ENCODE measurements around the gene APLP2.

Gene APLP2

DNA sequence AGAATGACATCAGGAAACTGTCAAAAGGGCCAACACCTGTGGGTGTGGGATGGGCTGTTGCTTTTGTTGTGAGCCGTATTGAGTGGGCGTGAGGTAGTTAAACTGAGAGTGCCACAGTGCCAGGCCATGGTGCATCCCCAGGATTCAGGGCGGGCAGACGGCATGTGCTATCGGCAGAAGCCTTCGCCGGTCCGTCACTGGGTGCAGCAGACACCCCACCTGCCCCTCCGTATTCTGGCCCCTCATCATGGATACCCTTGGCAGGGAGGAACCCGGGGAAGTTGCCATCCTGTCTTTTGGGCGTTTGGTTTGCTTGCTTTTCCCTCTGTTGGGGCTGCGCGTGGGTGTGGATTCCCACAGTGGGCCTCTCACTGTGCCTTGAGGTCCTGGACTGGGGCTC is 117.4 kb downstream of the APLP2 start:
- H3K27me3 ChIP-seq (replicated peaks; ENCODE audit: control insufficient read depth, insufficient read depth, low read length): no peaks in the 10 kb centered on the region; the same call in none of the 2 replicates
- TF ChIP-seq, protein P1, sequence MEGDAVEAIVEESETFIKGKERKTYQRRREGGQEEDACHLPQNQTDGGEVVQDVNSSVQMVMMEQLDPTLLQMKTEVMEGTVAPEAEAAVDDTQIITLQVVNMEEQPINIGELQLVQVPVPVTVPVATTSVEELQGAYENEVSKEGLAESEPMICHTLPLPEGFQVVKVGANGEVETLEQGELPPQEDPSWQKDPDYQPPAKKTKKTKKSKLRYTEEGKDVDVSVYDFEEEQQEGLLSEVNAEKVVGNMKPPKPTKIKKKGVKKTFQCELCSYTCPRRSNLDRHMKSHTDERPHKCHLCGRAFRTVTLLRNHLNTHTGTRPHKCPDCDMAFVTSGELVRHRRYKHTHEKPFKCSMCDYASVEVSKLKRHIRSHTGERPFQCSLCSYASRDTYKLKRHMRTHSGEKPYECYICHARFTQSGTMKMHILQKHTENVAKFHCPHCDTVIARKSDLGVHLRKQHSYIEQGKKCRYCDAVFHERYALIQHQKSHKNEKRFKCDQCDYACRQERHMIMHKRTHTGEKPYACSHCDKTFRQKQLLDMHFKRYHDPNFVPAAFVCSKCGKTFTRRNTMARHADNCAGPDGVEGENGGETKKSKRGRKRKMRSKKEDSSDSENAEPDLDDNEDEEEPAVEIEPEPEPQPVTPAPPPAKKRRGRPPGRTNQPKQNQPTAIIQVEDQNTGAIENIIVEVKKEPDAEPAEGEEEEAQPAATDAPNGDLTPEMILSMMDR (IDR thresholded peaks at IDR 0.05; ENCODE audit: insufficient read depth, low read length, poor library complexity, severe bottlenecking): no peak
- H3K36me3 ChIP-seq (ENCODE audit: control insufficient read depth, insufficient read depth, low read length): no peaks in the 10 kb centered on the region
- H3K4me3 ChIP-seq (replicated peaks; ENCODE audit: low read depth, low read length): no peak overlapping the region
- no peak for DNase-seq (ENCODE audit: extremely low read depth, insufficient read length)

DNA sequence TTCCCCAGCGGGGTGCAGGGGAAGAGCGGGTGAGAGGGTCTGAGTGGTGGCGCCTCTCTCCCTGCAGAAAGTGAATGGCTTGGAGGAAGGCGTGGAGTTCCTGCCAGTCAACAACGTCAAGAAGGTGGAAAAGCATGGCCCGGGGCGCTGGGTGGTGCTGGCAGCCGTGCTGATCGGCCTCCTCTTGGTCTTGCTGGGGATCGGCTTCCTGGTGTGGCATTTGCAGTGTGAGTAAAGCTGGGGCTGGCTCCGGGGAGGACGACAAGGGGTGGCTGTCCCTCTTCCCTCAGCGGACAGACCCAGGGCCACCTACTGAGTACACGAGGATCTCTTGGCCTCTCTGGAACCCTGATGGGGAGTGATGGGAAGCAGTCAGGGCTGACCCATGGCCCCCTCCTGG is 118.4 kb downstream of the APLP2 start:
- TF ChIP-seq, protein P1 (IDR thresholded peaks at IDR 0.05; ENCODE audit: insufficient read depth, low read length, poor library complexity, severe bottlenecking): no peak
- no peak for DNase-seq (ENCODE audit: extremely low read depth, insufficient read length)
- H3K27me3 ChIP-seq (replicated peaks; ENCODE audit: control insufficient read depth, insufficient read depth, low read length): no peaks in the 10 kb centered on the region; the same call in none of the 2 replicates
- H3K36me3 ChIP-seq (ENCODE audit: control insufficient read depth, insufficient read depth, low read length): no peaks in the 10 kb centered on the region
- no peak overlapping the region for H3K4me3 ChIP-seq (replicated peaks; ENCODE audit: low read depth, low read length)

DNA sequence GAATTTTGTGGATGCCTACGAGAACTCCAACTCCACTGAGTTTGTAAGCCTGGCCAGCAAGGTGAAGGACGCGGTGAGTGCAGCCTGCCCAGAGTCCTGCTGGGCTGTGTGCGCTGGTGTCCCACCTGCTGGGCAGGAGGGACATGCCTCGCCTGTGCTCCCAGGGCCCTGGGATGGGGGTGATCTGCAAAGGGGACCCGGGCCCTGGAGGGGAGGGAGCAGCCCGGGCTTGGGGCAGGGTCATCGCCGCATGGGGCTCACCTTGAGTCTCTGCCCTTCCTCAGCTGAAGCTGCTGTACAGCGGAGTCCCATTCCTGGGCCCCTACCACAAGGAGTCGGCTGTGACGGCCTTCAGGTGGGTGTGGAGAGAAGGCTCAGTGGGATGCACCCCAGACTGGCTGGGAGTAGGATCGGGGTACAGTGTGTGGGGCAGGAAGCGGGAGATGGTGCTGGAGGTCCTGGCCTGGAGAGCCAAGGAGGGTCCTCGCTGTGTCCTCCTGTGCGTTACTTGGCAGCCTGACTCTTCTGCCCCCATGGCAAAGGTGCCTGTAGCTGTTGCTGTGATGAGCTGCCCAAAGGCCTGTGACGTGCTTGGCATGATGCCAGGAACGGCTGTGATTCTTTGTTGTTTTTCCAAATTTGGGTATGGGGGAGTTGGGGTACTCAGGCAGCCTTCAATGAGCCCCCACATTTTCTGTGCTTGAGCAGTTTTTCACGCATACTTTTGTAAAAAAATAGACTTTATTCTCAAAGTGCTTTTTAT is 119.1 kb downstream of the APLP2 start:
- DNase-seq (ENCODE audit: extremely low read depth, insufficient read length): no peak
- Histone ChIP-seq H3K27me3 (replicated peaks; ENCODE audit: control insufficient read depth, insufficient read depth, low read length) (no peaks in the 10 kb centered on the region; the same call in none of the 2 replicates), H3K4me3 (replicated peaks; ENCODE audit: low read depth, low read length) (no peak overlapping the region), H3K36me3 (ENCODE audit: control insufficient read depth, insufficient read depth, low read length) (no peaks in the 10 kb centered on the region)
- TF ChIP-seq, protein P1 (IDR thresholded peaks at IDR 0.05; ENCODE audit: insufficient read depth, low read length, poor library complexity, severe bottlenecking): no peak

DNA sequence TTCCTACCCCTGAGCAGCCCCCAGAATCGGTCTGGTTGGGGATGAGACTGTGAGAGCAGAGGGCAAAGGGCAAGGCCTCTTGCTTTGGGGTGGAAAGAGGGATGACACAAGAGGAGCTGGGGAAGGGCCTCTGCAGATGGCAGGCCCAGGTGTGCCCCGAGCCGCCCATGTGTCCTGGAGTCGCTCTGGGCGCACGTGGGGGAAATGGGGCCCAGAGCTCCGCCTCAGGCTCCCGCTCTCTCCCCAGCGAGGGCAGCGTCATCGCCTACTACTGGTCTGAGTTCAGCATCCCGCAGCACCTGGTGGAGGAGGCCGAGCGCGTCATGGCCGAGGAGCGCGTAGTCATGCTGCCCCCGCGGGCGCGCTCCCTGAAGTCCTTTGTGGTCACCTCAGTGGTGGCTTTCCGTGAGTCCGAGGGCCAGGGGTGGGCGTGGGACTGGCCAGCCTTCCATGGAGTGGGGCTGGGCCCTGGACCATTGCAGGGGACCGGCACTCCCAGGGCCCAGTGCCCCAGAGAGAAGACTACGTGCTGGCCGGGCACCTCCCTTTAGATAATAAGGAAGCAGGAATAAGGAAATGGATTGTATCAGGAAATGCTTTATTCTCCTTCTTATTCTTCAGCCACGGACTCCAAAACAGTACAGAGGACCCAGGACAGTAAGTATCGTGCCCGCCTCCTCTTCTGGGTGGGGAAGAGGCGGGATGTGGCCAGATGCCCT is 120.0 kb downstream of the APLP2 start:
- H3K36me3 ChIP-seq (ENCODE audit: control insufficient read depth, insufficient read depth, low read length): no peaks in the 10 kb centered on the region
- no peak for DNase-seq (ENCODE audit: extremely low read depth, insufficient read length)
- H3K27me3 ChIP-seq (replicated peaks; ENCODE audit: control insufficient read depth, insufficient read depth, low read length): no peaks in the 10 kb centered on the region; the same call in 1 of the 2 replicates
- H3K4me3 ChIP-seq (replicated peaks; ENCODE audit: low read depth, low read length): no peak overlapping the region
- TF ChIP-seq, protein P1 (IDR thresholded peaks at IDR 0.05; ENCODE audit: insufficient read depth, low read length, poor library complexity, severe bottlenecking): no peak

DNA sequence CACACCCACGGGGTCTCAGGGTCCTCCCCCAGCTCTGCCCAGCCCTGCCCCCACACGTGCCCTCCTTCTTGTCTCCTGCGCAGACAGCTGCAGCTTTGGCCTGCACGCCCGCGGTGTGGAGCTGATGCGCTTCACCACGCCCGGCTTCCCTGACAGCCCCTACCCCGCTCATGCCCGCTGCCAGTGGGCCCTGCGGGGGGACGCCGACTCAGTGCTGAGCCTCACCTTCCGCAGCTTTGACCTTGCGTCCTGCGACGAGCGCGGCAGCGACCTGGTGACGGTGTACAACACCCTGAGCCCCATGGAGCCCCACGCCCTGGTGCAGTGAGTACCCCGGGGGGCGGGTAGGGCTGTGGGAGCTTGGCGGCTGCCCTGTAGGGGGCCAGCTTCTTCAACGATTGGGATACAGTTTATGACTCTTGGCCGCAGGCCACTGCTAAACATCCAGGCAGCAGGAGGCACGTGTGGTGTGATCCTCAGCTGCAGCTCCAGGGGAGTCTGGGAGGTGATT is 120.7 kb downstream of the APLP2 start:
- TF ChIP-seq, protein P1 (IDR thresholded peaks at IDR 0.05; ENCODE audit: insufficient read depth, low read length, poor library complexity, severe bottlenecking): no peak
- no peak for DNase-seq (ENCODE audit: extremely low read depth, insufficient read length)
- no peaks in the 10 kb centered on the region; the same call in 1 of the 2 replicates for H3K27me3 ChIP-seq (replicated peaks; ENCODE audit: control insufficient read depth, insufficient read depth, low read length)
- H3K36me3 ChIP-seq (ENCODE audit: control insufficient read depth, insufficient read depth, low read length): no peaks in the 10 kb centered on the region
- H3K4me3 ChIP-seq (replicated peaks; ENCODE audit: low read depth, low read length): no peak overlapping the region

All from GM06990 (cell line).